GM21515 (cell line): Measurements from ENCODE around the gene PTPA.

Source experiments
- ATAC-seq: cut with Tn5 transposase; IDR thresholded peaks from one replicate; pipeline ENCODE4 v1.9.1; 2021; ENCODE audit not compliant: unreplicated experiment

PTPA gene

GRCh38 chr9:129081388-129081904, 29.8 kb upstream of the PTPA start:
- ATAC-seq: no peak

GRCh38 chr9:129084087-129084486, 27.1 kb upstream of the PTPA start:
- ATAC-seq: no peak

GRCh38 chr9:129089246-129089645, 22.0 kb upstream of the PTPA start:
- ATAC-seq: no peak

GRCh38 chr9:129093602-129094386, 17.4 kb upstream of the PTPA start:
- ATAC-seq: no peak

GRCh38 chr9:129094387-129095169, 16.6 kb upstream of the PTPA start:
- ATAC-seq: no peak

- ATAC-seq: no peak
These were observed 16.0 kb upstream of the PTPA start for GRCh38 chr9:129095170-129095667.

GRCh38 chr9:129095908-129096307, 15.3 kb upstream of the PTPA start:
- no peak for ATAC-seq

- ATAC-seq: no peak
These were observed 13.4 kb upstream of the PTPA start for GRCh38 chr9:129097671-129098306.

- no peak for ATAC-seq
These were observed 12.9 kb upstream of the PTPA start for GRCh38 chr9:129098328-129098727.

- no peak for ATAC-seq
These were observed 10.6 kb upstream of the PTPA start for GRCh38 chr9:129100383-129101169.

- ATAC-seq: no peak
These were observed 9.9 kb upstream of the PTPA start for GRCh38 chr9:129101279-129101678.

GRCh38 chr9:129102095-129102525, 9.1 kb upstream of the PTPA start:
- no peak for ATAC-seq

GRCh38 chr9:129102791-129103594, 8.2 kb upstream of the PTPA start:
- no peak for ATAC-seq

- no peak for ATAC-seq
These were observed 7.6 kb upstream of the PTPA start for GRCh38 chr9:129103595-129103965.

GRCh38 chr9:129104051-129104450, 7.2 kb upstream of the PTPA start:
- no peak for ATAC-seq

- ATAC-seq: no peak
These were observed 5.1 kb upstream of the PTPA start for GRCh38 chr9:129105857-129106694.

- no peak for ATAC-seq
These were observed 3.6 kb upstream of the PTPA start for GRCh38 chr9:129107651-129108050.

- no peak for ATAC-seq
These were observed 3.0 kb upstream of the PTPA start for GRCh38 chr9:129108083-129108804.
